Erythroblast (primary cell): ENCODE results near the gene NUP93.

Source experiments
- GATA1 ChIP-seq: IDR thresholded peaks from 2 replicates; pipeline ENCODE4 v1.6.1; 2011; ENCODE audit warnings: low read depth, mild to moderate bottlenecking, control low read depth, low read length, moderate library complexity
- POLR2A ChIP-seq: IDR thresholded peaks from 2 replicates; pipeline ENCODE4 v1.6.1; 2011; ENCODE audit warnings: mild to moderate bottlenecking, low read length

DNA sequence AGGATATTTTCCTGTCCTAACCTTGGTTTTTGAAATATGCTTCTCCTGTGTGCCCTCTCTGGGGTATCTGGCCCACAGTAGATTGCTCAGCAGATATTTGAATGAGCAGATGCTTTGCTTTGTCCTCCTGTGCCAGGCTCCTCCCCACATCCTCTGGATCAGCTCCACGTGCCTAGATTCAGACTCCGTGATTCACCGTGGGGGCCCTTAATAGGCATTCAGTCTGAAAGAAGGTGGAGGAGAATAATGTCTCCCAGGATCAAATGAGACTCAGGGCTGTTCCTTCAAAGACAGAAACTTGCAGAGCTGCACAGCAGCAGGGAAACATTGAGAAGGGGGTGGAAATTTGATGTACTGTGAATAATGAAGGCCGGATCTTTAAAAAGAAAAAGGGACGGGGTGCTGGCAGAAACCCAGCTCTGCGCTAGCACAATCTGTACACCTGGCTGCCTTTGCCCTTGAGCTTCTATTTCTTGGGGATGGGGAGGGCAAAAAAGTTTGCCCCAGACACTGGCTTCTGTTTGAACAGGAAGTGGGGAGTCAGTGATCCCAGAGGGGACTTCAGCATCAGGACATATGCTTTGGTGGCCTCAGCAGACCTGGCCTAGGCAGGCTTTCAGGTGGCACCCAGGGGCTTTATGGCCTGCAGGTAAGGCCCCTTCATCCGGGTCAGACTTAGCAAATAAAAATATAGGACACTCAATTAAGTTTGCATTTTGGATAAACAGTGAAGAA lies 119.2 kb downstream of the NUP93 start:
- TF ChIP-seq POLR2A: no peak
- no peak for TF ChIP-seq GATA1
